ENCODE data around the gene B4GAT1. TPM values are rescaled to one million over a fixed set of nuclear protein-coding genes. Genes with fewer than 3 reads are reported as not detected.
A peak's percentile ranks its signal among the peaks of the same experiment; 100 is the strongest.

Gene B4GAT1
- total and polyA plus RNA-seq, 3 donors from 2014 or later, result 23.2 to 45.1 (median 28.2) TPM

- TF ChIP-seq CTCF (IDR thresholded peaks at IDR 0.05), result no peak
- TF ChIP-seq POLR2A (IDR thresholded peaks at IDR 0.05), result no peak
- no peaks in the 10 kb centered on the region for H3K9me3 ChIP-seq
- H3K27me3 ChIP-seq, result no peaks in the 10 kb centered on the region
- intact Hi-C loops (cut with DNase I; ENCODE audit: low total_unique reads), result no loop called here
- H3K4me1 ChIP-seq, result peaks cover 21% of the 10 kb centered on the region
- DNase-seq, result no peak
- no peak overlapping the region for H3K4me3 ChIP-seq
- WGBS, 2 donors, result 72 to 97% methylated on average over 2 to 3 of the region's 3 CpGs
- no peak overlapping the region for H3K27ac ChIP-seq
- no peaks in the 10 kb centered on the region for H3K36me3 ChIP-seq (ENCODE audit: low read depth, missing control alignments)
Observed at GRCh38 chr11:66318600-66318970, 28.8 kb downstream of the B4GAT1 start.

- intact Hi-C loops (cut with DNase I; ENCODE audit: low total_unique reads), result no loop called here
- H3K4me3 ChIP-seq, result no peak overlapping the region
- peaks cover 24% of the 10 kb centered on the region for H3K4me1 ChIP-seq
Observed at GRCh38 chr11:66317723-66318599, 29.5 kb downstream of the B4GAT1 start.

GRCh38 chr11:66317322-66317722 lies 30.1 kb downstream of the B4GAT1 start:
- no peak for TF ChIP-seq POLR2A (IDR thresholded peaks at IDR 0.05)
- no peak for TF ChIP-seq CTCF (IDR thresholded peaks at IDR 0.05)
- Histone ChIP-seq H3K4me1 (peaks cover 22% of the 10 kb centered on the region), H3K9me3 (no peaks in the 10 kb centered on the region), H3K27me3 (no peaks in the 10 kb centered on the region), H3K27ac (peak overlapping the region; percentile 77 to 88), H3K4me3 (peak overlapping the region; percentile 33 to 51), H3K36me3 (ENCODE audit: low read depth, missing control alignments) (no peaks in the 10 kb centered on the region)
- intact Hi-C loops (cut with DNase I; ENCODE audit: low total_unique reads), result no loop called here
- 14 to 30% methylated on average over 12 to 14 of the region's 14 CpGs for WGBS, 2 donors
- no peak for DNase-seq

More at GRCh38 chr11:66317723-66318599, 29.5 kb downstream of the B4GAT1 start:
- Histone ChIP-seq H3K9me3 (no peaks in the 10 kb centered on the region), H3K27ac (peak overlapping the region; percentile 77 to 88), H3K36me3 (ENCODE audit: low read depth, missing control alignments) (no peaks in the 10 kb centered on the region), H3K27me3 (no peaks in the 10 kb centered on the region)
- peak; percentile 68 for DNase-seq
- WGBS, 2 donors, result 49 to 58% methylated on average over 14 to 16 of the region's 16 CpGs
- TF ChIP-seq CTCF (IDR thresholded peaks at IDR 0.05) (no peak), POLR2A (IDR thresholded peaks at IDR 0.05) (no peak)

GRCh38 chr11:66316849-66317251 lies 30.6 kb downstream of the B4GAT1 start, which contains the start of gene CD248:
Gene CD248 (minus strand): TSS chr11:66317044. CDS start chr11:66317027, 17 bp downstream.
- intact Hi-C loops (cut with DNase I; ENCODE audit: low total_unique reads), result no loop called here
- no peaks in the 10 kb centered on the region for H3K27me3 ChIP-seq
- peak within 1 kb of the TSS; percentile 77 to 88 for H3K27ac ChIP-seq
- no peaks in the 10 kb centered on the region for H3K36me3 ChIP-seq (ENCODE audit: low read depth, missing control alignments)
- H3K4me1 ChIP-seq, result peaks cover 21% of the 10 kb centered on the region
- DNase-seq, result peak; percentile 69
- no peak for TF ChIP-seq POLR2A (IDR thresholded peaks at IDR 0.05)
- no peak for TF ChIP-seq CTCF (IDR thresholded peaks at IDR 0.05)
- H3K9me3 ChIP-seq, result no peaks in the 10 kb centered on the region
- H3K4me3 ChIP-seq, result peak within 1 kb of the TSS; percentile 33 to 51
- WGBS, 2 donors, result 14 to 32% methylated on average over 5 to 14 of the region's 29 CpGs

Measured in testis (tissue), 3 donors.